Right ventricle myocardium superior (tissue), 1 donor: ENCODE data around the gene MTCL1. TPM values are rescaled to one million over a fixed set of nuclear protein-coding genes. Genes with fewer than 3 reads are reported as not detected.

ENCODE experiments used
- ATAC-seq: fragments of 200-7000 bp; cut with Tn5 transposase; one replicate; pipeline ENCODE4 v1.9.1; 2020; ENCODE audit warnings: mild to moderate bottlenecking; ENCODE audit not compliant: poor library complexity
- DNase-seq: peaks from one replicate; pipeline ENCODE4 v3.0.0-alpha.2; 2020
- intact Hi-C: fragments of 100-400 bp; cut with DNase I; formaldehyde crosslinking; loops from one replicate; pipeline ENCODE4 v1.11.2; 2022
- total RNA-seq: library from RNA; stranded (reverse); fragmentation: NEBNext Ultra II Directional; extraction: Animal tissue kit (Norgen Biotek cat#: 25700); gene quantifications from one replicate; pipeline ENCODE4 v1.2.1, GENCODE V29; 2021
- donor health status: DM: no; HTN: yes; CAD: no; lungs with severe emphysema.

Gene MTCL1
- total RNA-seq, 1 donor from 2014 or later = 9.0 TPM

DNA sequence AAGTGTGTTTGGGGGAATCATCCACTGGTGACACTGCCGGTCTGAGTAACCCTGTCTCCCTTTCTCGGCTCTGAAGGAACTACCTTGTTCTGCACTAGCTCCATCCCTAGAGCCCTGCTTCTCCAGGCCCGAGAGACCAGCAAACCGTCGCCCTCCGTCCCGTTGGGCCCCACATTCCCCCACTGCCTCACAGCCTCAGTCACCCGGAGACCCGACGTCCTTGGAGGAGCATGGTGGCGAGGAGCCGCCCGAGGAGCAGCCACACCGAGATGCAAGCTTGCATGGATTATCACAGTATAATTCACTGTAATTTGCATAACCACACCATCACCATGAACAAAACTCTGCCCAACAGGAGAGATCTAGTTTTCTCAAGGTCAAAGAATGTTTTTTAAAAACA lies 126.2 kb downstream of the MTCL1 start:
- intact Hi-C loops = no loop called here
- ATAC-seq (no peak), DNase-seq (no peak)

DNA sequence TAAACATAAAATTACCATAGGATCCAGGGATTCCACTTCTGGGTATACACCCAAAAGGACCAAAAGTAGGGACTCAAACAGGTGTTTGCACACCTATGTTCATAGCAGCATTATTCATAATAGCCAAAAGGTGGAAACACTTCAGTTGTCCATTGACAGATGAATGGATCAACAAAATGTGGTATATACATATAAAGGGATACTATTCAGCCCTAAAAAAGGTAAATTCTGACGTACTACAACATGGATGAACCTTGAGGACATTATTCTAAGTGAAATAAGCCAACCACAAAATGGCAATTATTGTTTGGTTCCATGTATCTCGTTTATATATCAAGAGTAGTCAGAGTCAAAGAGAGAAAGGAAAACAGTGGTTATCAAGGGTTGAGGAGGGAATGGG lies 128.1 kb downstream of the MTCL1 start:
- intact Hi-C loops = no loop called here
- no peak for DNase-seq
- no peak for ATAC-seq

DNA sequence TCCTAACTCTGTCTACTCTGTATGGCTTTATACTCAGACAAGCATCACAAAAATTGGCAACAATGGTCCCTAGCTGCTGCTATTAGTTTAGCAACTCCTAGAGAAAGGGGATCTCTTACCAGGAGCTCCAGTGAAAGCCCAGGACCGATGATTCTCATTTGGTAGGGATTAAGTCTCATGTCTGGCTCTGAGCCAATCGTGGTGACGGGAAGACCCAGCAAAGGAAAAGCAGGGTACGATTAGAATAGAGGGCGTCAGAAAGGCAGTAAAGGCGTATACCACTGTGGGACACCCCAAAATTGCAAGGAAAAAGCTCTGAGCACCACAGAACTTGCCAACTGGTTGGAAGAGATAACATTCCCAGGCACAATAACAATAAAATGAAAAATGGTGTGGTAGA lies 129.5 kb downstream of the MTCL1 start:
- ATAC-seq (no peak), DNase-seq (no peak)
- intact Hi-C loops = no loop called here

DNA sequence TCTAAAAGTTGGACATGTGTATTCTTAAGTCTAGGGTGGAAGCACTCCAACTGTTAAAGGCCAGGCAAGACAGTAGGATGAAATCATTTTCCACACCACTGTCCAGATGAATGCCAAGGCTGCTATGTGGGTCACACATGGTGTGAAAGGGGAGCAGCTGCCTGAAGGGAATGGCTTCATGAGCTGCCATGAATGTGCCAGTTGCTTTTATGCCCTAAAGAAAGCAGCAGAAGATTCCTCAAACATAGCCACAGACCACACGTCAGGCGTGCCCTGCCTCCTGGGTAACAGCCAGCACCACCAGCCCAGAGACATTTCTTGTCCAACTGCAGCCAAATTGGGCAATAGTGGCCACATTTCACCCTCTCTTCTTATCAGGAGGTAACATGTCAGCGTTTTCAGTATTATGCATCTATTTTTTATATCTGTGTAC lies 130.2 kb downstream of the MTCL1 start:
- ATAC-seq = peak; percentile 46
- intact Hi-C loops = no loop called here

DNA sequence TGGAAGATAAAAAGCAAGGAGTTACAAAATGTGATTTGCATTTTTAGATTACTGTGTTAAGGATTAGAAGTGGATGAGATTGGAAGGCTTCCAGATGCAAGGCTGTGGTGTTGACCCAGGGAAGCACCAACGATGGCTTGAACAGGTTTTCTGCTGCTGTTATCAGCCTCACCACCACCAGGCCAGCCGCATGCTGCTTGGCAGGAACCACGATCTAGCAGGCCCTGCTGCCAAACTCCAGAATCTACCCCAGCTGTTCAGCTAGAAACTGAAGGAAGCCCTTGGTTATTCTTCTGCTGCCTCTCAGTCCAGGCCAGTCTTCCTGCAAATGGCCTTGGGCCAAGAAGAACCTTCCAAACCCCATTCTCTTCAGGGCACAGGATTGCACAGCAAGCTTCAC lies 133.9 kb downstream of the MTCL1 start:
- DNase-seq (peak; percentile 72), ATAC-seq (peak; percentile 86)
- intact Hi-C loops = no loop called here

More for the DNA sequence above, 130.2 kb downstream of the MTCL1 start:
- DNase-seq = no peak

DNA sequence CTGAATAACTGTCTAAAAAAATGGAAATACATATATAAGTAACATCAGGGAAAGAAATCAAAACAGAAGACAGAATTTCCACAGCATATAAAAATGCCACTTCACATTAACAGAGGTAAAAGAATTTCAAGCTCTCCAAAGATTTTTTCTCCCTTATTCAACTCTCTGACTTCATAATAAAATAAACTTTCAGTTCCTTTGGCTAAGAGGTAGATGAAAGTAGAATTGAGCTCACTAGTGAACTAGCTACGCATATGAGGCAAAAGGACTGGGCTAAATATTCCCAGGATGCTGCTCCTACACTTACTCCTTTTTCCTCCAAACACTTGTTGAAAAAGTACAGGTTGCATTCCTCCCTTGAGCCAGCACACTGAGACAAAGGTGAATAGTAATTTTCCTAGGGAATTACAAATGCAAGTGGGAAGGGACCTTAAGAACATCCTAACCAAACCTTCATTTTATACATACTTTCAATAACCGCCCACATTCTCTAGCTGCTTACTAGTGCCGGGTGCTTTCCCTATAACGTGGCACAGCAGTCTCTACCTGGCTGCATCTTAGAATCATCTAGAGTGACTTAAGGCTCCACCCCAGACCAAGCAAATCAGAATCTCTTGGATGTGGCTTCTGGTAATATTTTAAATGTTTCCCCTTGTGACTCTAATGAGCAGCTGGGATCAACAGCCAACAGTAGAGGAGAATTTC lies 136.6 kb downstream of the MTCL1 start:
- DNase-seq (no peak), ATAC-seq (no peak)
- intact Hi-C loops = loop anchor here (10.0 kb wide), 1 partner anchor 47 kb away; no protein-coding TSS in a partner anchor

DNA sequence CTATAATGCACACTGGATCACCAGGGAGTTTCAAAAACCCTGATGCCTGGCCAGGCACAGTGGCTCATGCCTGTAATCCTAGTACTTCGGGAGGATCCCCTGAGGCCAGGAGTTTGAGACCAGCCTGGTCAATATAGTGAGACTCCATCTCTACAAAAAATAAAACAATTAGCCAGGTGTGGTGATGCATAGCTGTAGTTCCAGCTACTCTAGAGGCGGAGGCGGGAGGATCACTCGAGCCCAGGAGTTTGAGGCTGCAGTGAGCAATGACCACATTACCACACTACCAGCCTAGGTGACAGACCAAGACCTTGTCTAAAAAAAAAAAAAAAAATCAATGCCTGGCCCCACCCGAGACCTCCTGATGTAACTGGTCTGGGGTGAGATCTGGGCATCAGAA lies 137.2 kb downstream of the MTCL1 start:
- intact Hi-C loops = loop anchor here (10.0 kb wide), 1 partner anchor 48 kb away; no protein-coding TSS in a partner anchor
- ATAC-seq = no peak
- no peak for DNase-seq

DNA sequence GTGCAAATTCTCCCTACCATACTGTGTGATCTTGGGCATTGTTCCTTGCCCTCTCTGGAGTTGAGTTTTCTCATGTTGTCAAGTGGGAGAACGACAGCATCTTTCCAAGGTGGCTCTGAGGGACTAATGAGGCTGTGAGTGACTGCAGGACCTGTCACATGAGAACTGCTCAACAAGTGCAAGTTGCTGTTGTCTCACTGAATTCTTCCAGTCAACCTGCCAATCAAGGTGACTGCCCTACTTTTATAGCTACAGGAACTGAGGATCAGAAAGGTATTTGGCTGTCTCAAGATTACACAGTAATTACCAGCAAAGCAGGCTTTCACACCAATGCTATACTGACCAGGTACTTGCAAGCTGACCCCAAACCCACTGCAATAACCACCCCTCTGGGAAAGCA lies 137.6 kb downstream of the MTCL1 start:
- intact Hi-C loops = loop anchor here (10.0 kb wide), 1 partner anchor 48 kb away; no protein-coding TSS in a partner anchor
- no peak for ATAC-seq
- DNase-seq = no peak

DNA sequence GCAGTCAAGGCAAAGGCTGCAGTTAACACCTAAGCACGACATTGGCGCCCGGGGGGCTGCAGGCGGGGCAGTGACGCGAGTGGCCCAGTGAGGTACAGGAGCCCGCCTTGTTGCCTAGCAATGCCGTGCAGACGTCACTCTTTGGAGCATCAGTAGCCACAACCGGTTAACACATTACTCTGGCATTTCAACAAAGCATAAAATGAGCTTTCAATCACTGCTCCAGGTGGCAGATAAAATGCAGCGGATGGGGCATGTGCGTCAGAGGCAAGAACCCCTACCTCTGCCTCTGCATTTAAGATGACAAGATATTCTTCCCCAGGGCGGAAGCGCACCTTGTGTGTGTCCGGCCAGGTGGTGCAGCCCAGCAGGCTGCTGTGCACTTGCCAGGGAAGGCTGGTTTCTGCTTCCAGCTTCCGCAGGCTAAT lies 139.4 kb downstream of the MTCL1 start:
- ATAC-seq (no peak), DNase-seq (no peak)
- intact Hi-C loops = loop anchor here (10.0 kb wide), 1 partner anchor 50 kb away; no protein-coding TSS in a partner anchor

DNA sequence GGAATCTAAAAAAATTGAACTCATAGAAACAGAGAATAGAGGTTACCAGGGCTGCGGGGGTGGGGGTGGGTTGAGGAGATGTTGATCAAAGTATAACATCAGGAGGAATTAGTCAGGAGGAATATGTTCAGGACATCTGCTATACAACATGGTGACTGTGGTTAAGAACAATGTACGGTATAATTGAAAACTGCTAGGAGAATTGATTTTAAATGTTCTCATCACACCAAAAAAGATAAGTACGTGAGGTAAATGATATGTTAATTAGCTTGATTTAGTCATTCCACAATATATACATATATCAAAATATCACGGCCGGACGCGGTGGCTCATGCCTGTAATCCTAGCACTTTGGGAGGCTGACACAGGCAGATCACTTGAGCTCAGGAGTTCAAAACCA lies 140.2 kb downstream of the MTCL1 start:
- DNase-seq (no peak), ATAC-seq (no peak)
- intact Hi-C loops = loop anchor here (10.0 kb wide), 1 partner anchor 51 kb away; no protein-coding TSS in a partner anchor

DNA sequence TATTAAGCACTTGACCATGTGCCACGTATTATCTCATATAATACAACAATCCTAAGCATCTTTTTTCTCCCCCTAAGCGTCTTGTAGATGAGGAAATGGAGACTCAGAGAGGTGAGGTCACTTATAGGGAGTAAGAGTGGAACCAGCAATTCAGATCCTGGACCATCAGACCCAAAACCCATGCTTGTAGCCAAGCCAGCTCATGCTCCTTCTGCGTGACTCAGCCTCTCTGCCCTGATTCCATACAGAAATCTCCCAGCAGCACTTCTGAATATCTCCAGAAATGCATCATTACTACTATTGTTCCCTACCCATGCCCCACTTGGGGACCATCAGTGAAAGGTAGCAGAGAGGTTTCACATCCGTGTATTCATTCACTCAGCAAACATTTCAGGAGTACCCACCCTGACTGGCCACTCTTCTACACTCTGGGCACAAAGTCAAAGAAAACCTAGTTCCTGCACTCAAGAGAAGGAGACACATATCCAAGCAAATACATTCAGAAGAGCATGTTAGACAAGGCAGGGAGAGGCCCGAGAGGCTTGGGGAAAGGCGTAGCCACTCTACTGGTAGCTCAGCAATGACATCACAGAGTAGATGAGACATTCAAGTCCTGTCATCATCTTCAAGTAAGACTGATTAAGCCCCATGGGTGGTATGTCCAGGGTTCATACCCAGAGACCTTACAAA lies 141.9 kb downstream of the MTCL1 start:
- intact Hi-C loops = loop anchor here (10.0 kb wide), 1 partner anchor 52 kb away; no protein-coding TSS in a partner anchor
- peak; percentile 52 for ATAC-seq
- no peak for DNase-seq

DNA sequence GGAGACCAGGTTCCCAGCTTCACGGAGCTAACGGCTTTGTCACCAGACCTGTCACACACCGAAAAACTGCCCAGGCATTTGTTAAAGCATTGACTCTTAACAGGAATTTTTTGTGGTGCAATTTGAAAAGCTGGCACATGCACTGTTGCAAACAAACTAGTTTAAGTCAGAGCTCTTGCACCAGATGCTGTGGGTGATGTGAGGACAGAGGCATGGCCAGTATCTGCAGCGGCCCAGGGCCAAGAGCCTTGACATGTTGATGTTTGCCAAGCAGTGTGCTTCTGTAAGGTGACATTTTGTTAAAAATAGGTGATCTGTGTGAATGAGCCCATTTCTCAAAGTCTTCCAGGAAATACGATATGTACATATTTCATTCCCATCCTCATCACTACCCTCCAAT lies 142.5 kb downstream of the MTCL1 start:
- ATAC-seq (peak; percentile 89), DNase-seq (peak; percentile 65)
- intact Hi-C loops = loop anchor here (10.0 kb wide), 1 partner anchor 53 kb away; no protein-coding TSS in a partner anchor

DNA sequence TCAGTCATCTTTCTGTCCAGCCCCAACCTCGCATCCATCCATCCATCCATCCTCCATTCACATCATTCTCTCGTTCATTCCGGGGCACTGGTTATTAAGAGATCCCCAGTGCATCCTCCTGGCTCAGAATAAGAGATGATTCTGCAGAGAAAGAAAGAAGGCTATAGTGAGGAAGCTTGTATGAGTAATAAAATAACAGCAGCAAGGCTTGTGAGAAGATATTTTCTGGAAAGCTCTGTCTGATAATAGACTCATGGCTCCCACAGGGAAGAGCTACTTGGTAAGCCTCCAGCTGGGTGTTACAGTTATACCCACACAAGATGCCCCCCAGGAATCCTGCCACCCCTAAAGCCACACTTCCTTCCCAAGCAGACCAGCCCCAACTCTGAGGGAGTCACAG lies 143.2 kb downstream of the MTCL1 start:
- intact Hi-C loops = loop anchor here (10.0 kb wide), 1 partner anchor 54 kb away; no protein-coding TSS in a partner anchor

DNA sequence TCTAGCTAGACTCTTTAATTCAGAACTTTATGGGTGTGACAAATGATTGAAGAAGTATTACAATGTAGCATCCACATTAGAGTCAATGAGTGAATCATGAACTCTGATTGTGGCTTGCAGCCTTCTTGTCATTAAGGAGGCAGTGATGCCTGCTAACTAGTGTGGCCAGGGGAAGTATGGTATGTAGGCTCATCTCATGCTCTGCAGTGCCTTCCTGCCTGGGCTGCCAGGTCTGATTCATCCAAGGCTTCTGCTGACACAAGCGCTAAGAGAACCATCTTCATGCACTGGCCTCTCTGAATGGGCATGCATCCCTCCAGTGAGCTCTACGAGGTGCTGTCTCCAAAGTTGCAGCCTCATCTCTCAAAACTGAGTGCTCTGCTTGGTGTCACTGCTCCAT lies 144.3 kb downstream of the MTCL1 start:
- intact Hi-C loops = loop anchor here (10.0 kb wide), 1 partner anchor 55 kb away; no protein-coding TSS in a partner anchor
- ATAC-seq (no peak), DNase-seq (no peak)

More for the DNA sequence above, 143.2 kb downstream of the MTCL1 start:
- DNase-seq (no peak), ATAC-seq (no peak)

DNA sequence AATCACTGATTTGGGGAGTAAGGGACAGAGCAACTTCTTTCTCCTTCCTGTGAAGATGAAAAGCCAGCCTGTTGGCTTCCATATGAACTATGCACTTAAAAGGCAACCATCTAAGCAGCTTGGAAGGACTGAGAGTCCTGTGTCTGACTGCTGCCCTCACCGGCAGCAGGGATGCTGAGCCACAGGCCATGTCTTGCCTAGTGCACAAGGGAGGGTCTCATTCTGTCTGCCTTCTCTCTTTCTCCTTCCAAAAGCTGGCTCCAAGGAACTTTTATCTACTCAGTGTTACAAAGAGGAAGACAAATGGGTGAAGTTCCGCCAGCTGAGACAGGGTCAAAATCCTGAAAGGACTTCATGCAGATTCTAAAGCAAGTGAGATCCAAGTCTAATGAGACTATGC lies 146.3 kb downstream of the MTCL1 start:
- no peak for ATAC-seq
- intact Hi-C loops = no loop called here
- DNase-seq = no peak

DNA sequence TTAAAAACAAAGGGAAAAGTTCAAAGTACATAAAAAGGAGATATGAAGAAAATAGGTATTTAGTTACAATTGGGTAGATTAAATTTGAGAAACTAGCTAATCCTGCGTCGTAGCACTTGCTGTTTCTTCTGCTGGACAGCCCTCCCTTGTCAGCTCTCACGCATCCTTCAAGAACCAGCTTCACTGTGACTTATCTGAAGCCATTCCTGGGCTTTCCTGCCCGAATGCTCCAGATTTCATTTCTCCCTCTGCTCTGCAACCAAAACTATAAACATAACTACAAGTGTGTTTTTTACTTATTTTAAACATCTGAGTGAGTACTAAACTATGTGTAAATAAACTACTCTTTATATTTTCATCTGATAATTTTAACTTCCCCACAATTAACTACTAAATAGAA lies 149.2 kb downstream of the MTCL1 start:
- intact Hi-C loops = no loop called here
- DNase-seq = no peak
- no peak for ATAC-seq

DNA sequence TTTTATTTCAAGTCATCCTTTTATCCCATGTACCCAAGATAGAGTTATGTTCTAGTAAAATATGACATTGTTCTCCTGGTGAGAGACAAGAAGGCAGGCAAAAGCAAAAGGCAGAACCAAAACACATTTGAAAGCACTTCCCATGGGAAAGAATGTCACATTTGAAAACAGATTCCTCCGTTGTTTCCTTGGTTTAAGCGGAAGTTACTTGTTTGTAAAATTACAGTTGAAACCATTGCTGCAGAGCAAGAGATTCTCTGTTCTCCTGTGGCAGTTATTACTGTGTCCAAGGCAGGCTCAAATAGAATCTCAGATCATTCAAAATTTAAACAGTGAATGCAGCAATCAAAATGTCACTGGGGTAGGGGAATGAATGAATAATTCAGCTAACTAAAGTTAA lies 149.6 kb downstream of the MTCL1 start:
- intact Hi-C loops = no loop called here
- DNase-seq = no peak
- ATAC-seq = no peak

DNA sequence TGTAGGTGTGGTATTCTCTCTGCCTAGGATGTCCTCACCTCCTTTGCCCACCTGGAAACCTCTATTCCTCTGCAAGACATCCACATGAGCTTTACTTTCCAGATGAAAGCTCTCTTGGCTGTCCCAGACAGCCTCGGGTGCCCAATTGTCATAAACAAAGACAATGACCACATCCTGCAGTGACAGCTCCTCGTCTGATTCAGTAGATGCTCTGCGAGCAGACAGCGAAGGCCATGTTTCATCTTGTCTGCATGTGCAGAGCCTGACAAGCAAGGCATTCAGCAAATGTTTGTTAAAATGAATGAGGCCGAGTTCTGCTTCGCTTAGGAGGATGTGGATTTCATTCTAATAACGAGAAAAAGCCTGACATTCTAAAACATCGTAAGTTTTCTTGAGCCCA lies 150.9 kb downstream of the MTCL1 start:
- ATAC-seq = no peak
- intact Hi-C loops = no loop called here
- no peak for DNase-seq

DNA sequence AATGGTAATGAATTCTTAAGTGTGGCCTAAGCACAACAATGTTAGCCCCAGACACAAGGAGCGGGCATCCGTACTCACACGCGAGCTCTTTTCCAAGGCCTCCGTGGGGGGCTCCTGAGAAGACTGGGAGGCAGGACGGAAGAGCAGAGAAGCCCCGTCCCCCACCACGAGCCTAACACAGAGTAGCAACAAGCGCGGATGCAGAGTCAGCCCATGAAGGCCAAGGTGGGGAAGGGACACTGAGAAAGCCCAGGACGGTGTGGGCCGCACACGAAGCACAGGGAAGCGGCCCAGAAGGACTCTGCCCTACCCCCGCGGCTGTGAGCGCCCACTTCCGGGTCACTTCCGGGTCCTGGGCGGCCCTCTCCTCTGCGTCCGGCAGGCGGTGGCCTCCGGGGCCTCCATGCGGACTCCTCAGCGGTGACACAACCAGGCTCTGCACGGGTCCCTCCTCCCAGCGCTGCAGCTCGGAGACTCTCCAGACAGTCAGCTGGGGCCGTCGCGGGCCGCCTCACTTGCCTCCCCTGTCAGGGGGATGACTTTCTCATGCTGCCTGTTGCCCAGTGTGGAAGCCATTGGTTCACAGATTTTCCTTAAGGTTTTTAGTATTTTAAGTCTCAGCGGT lies 151.5 kb downstream of the MTCL1 start:
- no peak for DNase-seq
- ATAC-seq = no peak
- intact Hi-C loops = no loop called here
